GM10248 (cell line): Measurements from ENCODE around the gene DISP3.
"Not testable (repeated sequence)": the region's sequence is repeated elsewhere in the genome, so short reads cannot be mapped to it uniquely, and the experiment has no call there.

Source experiments
- CTCF ChIA-PET: fragments of 300-600 bp; sonication (Branson Sonifier 250); formaldehyde crosslinking; extraction: SDS; loops from one replicate; lab custom pipeline; 2021; ENCODE audit warnings: antibody characterized with exemption; lab: Yijun Ruan, JAX
- POLR2A ChIA-PET: fragments of 350-650 bp; sonication (Branson Sonifier 250); formaldehyde crosslinking; extraction: SDS; loops from one replicate; lab custom pipeline; 2020; ENCODE audit warnings: antibody characterized with exemption; lab: Yijun Ruan, JAX
- DNase-seq: peaks from one replicate; pipeline ENCODE4 v3.0.0; 2012; ENCODE audit errors: extremely low spot score
- CTCF ChIP-seq: IDR thresholded peaks from 2 replicates; pipeline ENCODE4 v1.5.1; 2012; ENCODE audit warnings: mild to moderate bottlenecking, low read depth; ENCODE audit errors: extremely low read depth, missing control alignments, control extremely low read depth

Gene DISP3

GRCh38 chr1:11571906-11572616 is 93.1 kb downstream of the DISP3 start:
- POLR2A ChIA-PET, result no interaction called here
- no peak for DNase-seq
- no peak for TF ChIP-seq CTCF
- CTCF ChIA-PET, result interaction anchor here (1.1 to 1.7 kb wide), 2 partner anchors 9 to 81 kb away, joined by 3 to 4 read pairs; no protein-coding TSS in a partner anchor

- POLR2A ChIA-PET, result no interaction called here
- DNase-seq, result no peak
- no peak for TF ChIP-seq CTCF
- CTCF ChIA-PET, result no interaction called here
Measured at GRCh38 chr1:11573116-11573692, 94.2 kb downstream of the DISP3 start.

GRCh38 chr1:11575553-11575952 is 96.6 kb downstream of the DISP3 start:
- POLR2A ChIA-PET, result no interaction called here
- no peak for TF ChIP-seq CTCF
- CTCF ChIA-PET, result no interaction called here
- DNase-seq, result no peak

GRCh38 chr1:11576109-11576875 is 97.3 kb downstream of the DISP3 start:
- POLR2A ChIA-PET, result no interaction called here
- CTCF ChIA-PET, result interaction anchor here (1.2 kb wide), 1 partner anchor 24 kb away, joined by 3 read pairs; no protein-coding TSS in a partner anchor
- no peak for DNase-seq
- no peak for TF ChIP-seq CTCF

GRCh38 chr1:11578004-11578403 is 99.0 kb downstream of the DISP3 start:
- no peak for DNase-seq
- no peak for TF ChIP-seq CTCF
- CTCF ChIA-PET, result no interaction called here

GRCh38 chr1:11579506-11579905 is 100.6 kb downstream of the DISP3 start:
- no peak for DNase-seq
- no peak for TF ChIP-seq CTCF
- CTCF ChIA-PET, result no interaction called here
- POLR2A ChIA-PET, result no interaction called here

More at GRCh38 chr1:11578004-11578403, 99.0 kb downstream of the DISP3 start:
- POLR2A ChIA-PET, result no interaction called here

GRCh38 chr1:11580049-11580448 is 101.1 kb downstream of the DISP3 start:
- POLR2A ChIA-PET, CTCF ChIA-PET, DNase-seq: not testable (repeated sequence)
